Vagina (tissue), 2 donors: ENCODE data around the gene SLC1A3. TPM values are rescaled to one million over a fixed set of nuclear protein-coding genes. Genes with fewer than 3 reads are reported as not detected.

ENCODE experiments used
- DNase-seq, 2 donors: peaks; one replicate each; pipeline ENCODE4 v3.0.0-alpha.2; 2017; ENCODE audit errors: extremely low spot score in 2 of 2
- H3K27ac ChIP-seq: fragments of 200-600 bp; sonication (generic); one replicate; pipeline ENCODE4 v1.5.1; 2019
- H3K27me3 ChIP-seq: fragments of 200-600 bp; sonication (generic); one replicate; pipeline ENCODE4 v1.5.1; 2019
- H3K36me3 ChIP-seq, 2 donors: fragments of 200-600 bp; sonication (generic); one replicate each; pipeline ENCODE4 v1.5.1; 2017 to 2019
- H3K4me1 ChIP-seq: fragments of 200-600 bp; sonication (generic); one replicate; pipeline ENCODE4 v1.5.1; 2019
- H3K4me3 ChIP-seq, 2 donors: fragments of 200-600 bp; sonication (generic); 1 replicate in 1 of 2; 2 replicates in 1 of 2; pipeline ENCODE4 v1.5.1; 2016 to 2019
- H3K9me3 ChIP-seq: fragments of 200-600 bp; sonication (generic); one replicate; pipeline ENCODE4 v1.5.1; 2019
- CTCF ChIP-seq, 3 experiments: fragments of 450-650 bp in 2 of 3; fragments of 200-600 bp in 1 of 3; sonication (generic) in 1 of 3; IDR thresholded peaks; one replicate each; pipeline ENCODE4 v1.5.1; 2017 to 2019; ENCODE audit warnings: antibody characterized with exemption in 3 of 3, mild to moderate bottlenecking in 2 of 3, moderate library complexity in 2 of 3
- POLR2A ChIP-seq, 2 donors: fragments of 450-650 bp; IDR thresholded peaks; one replicate each; pipeline ENCODE4 v1.6.1; 2017; ENCODE audit warnings: antibody characterized with exemption in 2 of 2, mild to moderate bottlenecking in 2 of 2, moderate library complexity in 2 of 2
- POLR2AphosphoS5 ChIP-seq, 2 donors: sonication (generic); formaldehyde crosslinking; IDR thresholded peaks; one replicate each; pipeline ENCODE4 v1.9.0; 2017; ENCODE audit warnings: antibody characterized with exemption in 2 of 2, mild to moderate bottlenecking in 2 of 2, low read depth in 1 of 2; ENCODE audit not compliant: insufficient read depth in 1 of 2
- intact Hi-C: fragments of 100-400 bp; cut with DNase I; formaldehyde crosslinking; loops from one replicate; pipeline ENCODE4 v1.15.1; 2023
- total RNA-seq: library from RNA; depleted of rRNA; stranded (reverse); fragments of >200 nt; gene quantifications from one replicate; pipeline ENCODE4 v1.2.3, GENCODE V29; 2016

The SLC1A3 gene
- total RNA-seq, 1 donor from 2014 or later, result 18.9 TPM

GRCh38 chr5:36647046-36647445 lies 40.6 kb downstream of the SLC1A3 start:
- H3K4me1 ChIP-seq, result no peaks in the 10 kb centered on the region
- intact Hi-C loops, result no loop called here
- no peak overlapping the region for H3K27ac ChIP-seq
- H3K36me3 ChIP-seq, result no peaks in the 10 kb centered on the region
- H3K4me3 ChIP-seq, result no peak overlapping the region
- H3K27me3 ChIP-seq, result no peaks in the 10 kb centered on the region
- no peaks in the 10 kb centered on the region for H3K9me3 ChIP-seq
- DNase-seq, result no peak
- TF ChIP-seq CTCF (IDR thresholded peaks at IDR 0.05), result no peak
- no peak for TF ChIP-seq POLR2AphosphoS5 (IDR thresholded peaks at IDR 0.05; ENCODE audit: insufficient read depth in 1 of 2, low read depth in 1 of 2)
- no peak for TF ChIP-seq POLR2A (IDR thresholded peaks at IDR 0.05)

- no peak for TF ChIP-seq CTCF (IDR thresholded peaks at IDR 0.05)
- H3K27ac ChIP-seq, result no peak overlapping the region
- peaks cover 13% of the 10 kb centered on the region for H3K4me1 ChIP-seq
- no peaks in the 10 kb centered on the region for H3K9me3 ChIP-seq
- intact Hi-C loops, result no loop called here
- no peak overlapping the region for H3K4me3 ChIP-seq
- no peaks in the 10 kb centered on the region for H3K27me3 ChIP-seq
- DNase-seq, result no peak
- H3K36me3 ChIP-seq, result no peaks in the 10 kb centered on the region
Measured at GRCh38 chr5:36648426-36648825, 42.0 kb downstream of the SLC1A3 start.

GRCh38 chr5:36651761-36652685 lies 45.6 kb downstream of the SLC1A3 start:
- Histone ChIP-seq H3K9me3 (no peaks in the 10 kb centered on the region), H3K27me3 (no peaks in the 10 kb centered on the region), H3K27ac (no peak overlapping the region), H3K4me3 (no peak overlapping the region), H3K36me3 (no peaks in the 10 kb centered on the region), H3K4me1 (peaks cover 31% of the 10 kb centered on the region)
- DNase-seq, result no peak
- TF ChIP-seq POLR2A (IDR thresholded peaks at IDR 0.05), result no peak
- TF ChIP-seq POLR2AphosphoS5 (IDR thresholded peaks at IDR 0.05; ENCODE audit: insufficient read depth in 1 of 2, low read depth in 1 of 2), result no peak
- TF ChIP-seq CTCF (IDR thresholded peaks at IDR 0.05), result no peak
- intact Hi-C loops, result no loop called here

GRCh38 chr5:36653044-36653705 lies 46.8 kb downstream of the SLC1A3 start:
- Histone ChIP-seq H3K27me3 (no peaks in the 10 kb centered on the region), H3K36me3 (no peaks in the 10 kb centered on the region), H3K9me3 (no peaks in the 10 kb centered on the region), H3K4me3 (no peak overlapping the region), H3K4me1 (peaks cover 35% of the 10 kb centered on the region), H3K27ac (no peak overlapping the region)
- DNase-seq, result no peak
- no peak for TF ChIP-seq POLR2AphosphoS5 (IDR thresholded peaks at IDR 0.05; ENCODE audit: insufficient read depth in 1 of 2, low read depth in 1 of 2)
- TF ChIP-seq CTCF (IDR thresholded peaks at IDR 0.05), result no peak
- no peak for TF ChIP-seq POLR2A (IDR thresholded peaks at IDR 0.05)
- intact Hi-C loops, result no loop called here

- Histone ChIP-seq H3K27me3 (no peaks in the 10 kb centered on the region), H3K4me3 (no peak overlapping the region), H3K27ac (no peak overlapping the region), H3K36me3 (no peaks in the 10 kb centered on the region), H3K4me1 (peaks cover 35% of the 10 kb centered on the region), H3K9me3 (no peaks in the 10 kb centered on the region)
- TF ChIP-seq POLR2A (IDR thresholded peaks at IDR 0.05) (no peak), CTCF (IDR thresholded peaks at IDR 0.05) (no peak), POLR2AphosphoS5 (IDR thresholded peaks at IDR 0.05; ENCODE audit: insufficient read depth in 1 of 2, low read depth in 1 of 2) (no peak)
- intact Hi-C loops, result no loop called here
- no peak for DNase-seq
Measured at GRCh38 chr5:36654564-36654963, 48.2 kb downstream of the SLC1A3 start.
